Mucosa of descending colon (tissue), 3 donors: ENCODE results near the gene SLC12A7. TPM values are rescaled to one million over a fixed set of nuclear protein-coding genes. Genes with fewer than 3 reads are reported as not detected.

Source experiments
- ATAC-seq: fragments of 200-7000 bp; cut with Tn5 transposase; one replicate; pipeline ENCODE4 v1.9.1; 2020; ENCODE audit warnings: mild to moderate bottlenecking, moderate library complexity
- DNase-seq, 3 donors: peaks; one replicate each; pipeline ENCODE4 v3.0.0-alpha.2; 2020
- H3K36me3 ChIP-seq: fragments of 200-600 bp; one replicate; pipeline ENCODE4 v1.8.0; 2021; ENCODE audit warnings: low read depth, mild to moderate bottlenecking
- H3K4me1 ChIP-seq: fragments of 200-600 bp; one replicate; pipeline ENCODE4 v1.8.0; 2021; ENCODE audit warnings: low read depth, mild to moderate bottlenecking
- H3K4me3 ChIP-seq: fragments of 200-600 bp; one replicate; pipeline ENCODE4 v1.8.0; 2021; ENCODE audit warnings: mild to moderate bottlenecking
- H3K9me3 ChIP-seq: fragments of 200-600 bp; one replicate; pipeline ENCODE4 v1.8.0; 2021; ENCODE audit warnings: mild to moderate bottlenecking
- intact Hi-C, 2 donors: fragments of 100-400 bp; cut with DNase I in 1 of 2; cut with micrococcal nuclease in 1 of 2; formaldehyde crosslinking; loops; one replicate each; pipeline versions ENCODE4 v1.11.0 to v1.11.1; 2022; cut with DNase I, micrococcal nuclease
- total RNA-seq, 3 donors: library from RNA; stranded (reverse); fragmentation: NEBNext Ultra II Directional in 2 of 3; extraction: Animal tissue kit (Norgen Biotek cat#: 25700) in 2 of 3; gene quantifications; one replicate each; pipeline versions ENCODE4 v1.2.1 to v1.2.4, GENCODE V29; 2021 to 2023
- TF ChIP-seq, protein P1 (sequence below): fragments of 200-600 bp; IDR thresholded peaks from one replicate; pipeline ENCODE4 v1.8.0; 2022; ENCODE audit warnings: antibody characterized with exemption, mild to moderate bottlenecking
- donor health status: DM: no; HTN: no; CAD: no; lungs with moderate emphysema.
- donor health status: DM: no; HTN: no; CAD: no.
- donor health status: DM: no; HTN: yes; CAD: no.

The SLC12A7 gene
- total RNA-seq, 3 donors from 2014 or later = 80.5 to 97.4 (median 94.1) TPM

GRCh38 chr5:1033178-1033577, 78.7 kb downstream of the SLC12A7 start:
- H3K4me1 ChIP-seq = no peaks in the 10 kb centered on the region
- H3K4me3 ChIP-seq = no peak overlapping the region
- no peaks in the 10 kb centered on the region for H3K36me3 ChIP-seq
- ATAC-seq (no peak), DNase-seq (no peak)
- intact Hi-C loops = no loop called here
- TF ChIP-seq, protein P1, sequence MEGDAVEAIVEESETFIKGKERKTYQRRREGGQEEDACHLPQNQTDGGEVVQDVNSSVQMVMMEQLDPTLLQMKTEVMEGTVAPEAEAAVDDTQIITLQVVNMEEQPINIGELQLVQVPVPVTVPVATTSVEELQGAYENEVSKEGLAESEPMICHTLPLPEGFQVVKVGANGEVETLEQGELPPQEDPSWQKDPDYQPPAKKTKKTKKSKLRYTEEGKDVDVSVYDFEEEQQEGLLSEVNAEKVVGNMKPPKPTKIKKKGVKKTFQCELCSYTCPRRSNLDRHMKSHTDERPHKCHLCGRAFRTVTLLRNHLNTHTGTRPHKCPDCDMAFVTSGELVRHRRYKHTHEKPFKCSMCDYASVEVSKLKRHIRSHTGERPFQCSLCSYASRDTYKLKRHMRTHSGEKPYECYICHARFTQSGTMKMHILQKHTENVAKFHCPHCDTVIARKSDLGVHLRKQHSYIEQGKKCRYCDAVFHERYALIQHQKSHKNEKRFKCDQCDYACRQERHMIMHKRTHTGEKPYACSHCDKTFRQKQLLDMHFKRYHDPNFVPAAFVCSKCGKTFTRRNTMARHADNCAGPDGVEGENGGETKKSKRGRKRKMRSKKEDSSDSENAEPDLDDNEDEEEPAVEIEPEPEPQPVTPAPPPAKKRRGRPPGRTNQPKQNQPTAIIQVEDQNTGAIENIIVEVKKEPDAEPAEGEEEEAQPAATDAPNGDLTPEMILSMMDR = no peak
- H3K9me3 ChIP-seq = no peaks in the 10 kb centered on the region

DNA sequence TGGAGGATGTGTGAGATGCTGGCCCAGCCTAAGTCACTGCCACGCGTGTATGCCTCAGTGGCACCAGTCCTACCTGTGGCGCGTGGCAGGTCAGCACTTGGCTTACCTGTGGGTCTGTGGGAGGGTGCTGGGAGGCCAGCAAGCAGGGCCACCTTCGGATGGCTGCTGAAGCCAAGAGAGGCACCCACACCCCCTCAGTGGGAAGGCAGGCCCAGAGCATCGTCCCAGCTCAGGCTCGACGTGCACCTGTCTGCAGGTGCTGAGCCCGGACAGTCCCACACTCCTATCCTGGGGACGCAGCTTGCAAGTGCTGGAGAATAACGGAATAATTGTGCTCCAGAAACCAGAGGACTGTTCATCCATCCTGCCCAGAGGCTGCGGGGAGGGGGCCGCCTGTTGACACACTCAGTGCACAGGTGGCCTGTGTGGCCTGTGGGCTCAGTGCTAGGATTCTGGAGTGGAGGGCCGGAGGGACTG, 79.3 kb downstream of the SLC12A7 start:
- ATAC-seq = no peak
- TF ChIP-seq, protein P1 = no peak
- intact Hi-C loops = no loop called here
- no peak for DNase-seq
- Histone ChIP-seq H3K9me3 (no peaks in the 10 kb centered on the region), H3K36me3 (no peaks in the 10 kb centered on the region), H3K4me3 (no peak overlapping the region), H3K4me1 (no peaks in the 10 kb centered on the region)

DNA sequence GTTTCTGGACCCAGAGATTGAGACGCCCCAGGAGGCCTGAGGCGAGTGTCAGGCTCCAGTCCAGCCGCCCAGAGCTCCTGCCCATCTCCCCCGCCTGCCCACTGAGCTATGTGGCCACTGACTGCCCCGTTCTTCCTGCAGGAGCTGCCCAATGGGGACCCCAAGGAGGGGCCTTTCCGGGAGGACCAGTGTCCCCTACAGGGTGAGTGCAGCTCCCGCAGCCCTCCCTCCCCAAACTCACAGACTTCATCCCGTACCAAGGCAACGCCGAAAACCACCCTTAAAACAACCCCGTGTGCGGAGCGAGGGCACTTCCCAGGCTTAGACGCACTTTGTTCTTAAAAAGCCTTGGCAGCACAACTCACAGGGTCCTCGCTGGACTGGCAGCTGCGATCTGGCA, 79.9 kb downstream of the SLC12A7 start:
- intact Hi-C loops = no loop called here
- DNase-seq = no peak
- no peak for ATAC-seq
- Histone ChIP-seq H3K36me3 (no peaks in the 10 kb centered on the region), H3K4me3 (no peak overlapping the region), H3K9me3 (no peaks in the 10 kb centered on the region), H3K4me1 (no peaks in the 10 kb centered on the region)
- TF ChIP-seq, protein P1 = no peak

DNA sequence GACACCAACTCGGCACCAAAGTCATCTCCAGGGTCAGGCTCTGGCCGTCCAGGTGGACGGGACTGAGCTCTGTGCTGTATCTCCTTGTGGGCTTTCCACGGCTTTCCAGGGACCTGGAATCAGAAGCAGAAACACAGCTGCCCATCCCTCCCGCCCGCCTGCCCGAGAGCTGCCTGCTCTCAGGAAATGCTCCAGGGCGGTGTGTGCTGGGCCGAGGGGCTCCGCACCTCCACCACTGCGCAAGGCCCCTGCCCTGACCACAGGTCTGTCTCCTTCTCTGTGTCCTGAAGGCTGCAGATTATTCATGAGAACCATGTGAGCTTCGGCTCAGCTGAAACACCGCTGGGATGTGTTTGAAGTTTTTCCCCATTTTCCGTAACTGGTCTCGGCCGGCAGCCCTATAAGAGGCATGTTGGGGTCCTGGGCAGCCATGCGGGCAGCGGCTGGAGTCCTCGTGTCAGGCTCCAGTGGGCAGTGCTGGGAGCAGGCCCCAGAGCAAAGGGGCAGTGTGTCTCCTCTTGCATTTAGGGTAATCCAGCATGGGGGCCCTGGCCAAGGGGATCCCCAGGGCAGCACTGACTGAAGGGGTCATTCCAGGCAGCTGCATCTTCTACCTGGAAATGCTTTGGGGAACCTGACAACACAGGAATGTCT, 80.4 kb downstream of the SLC12A7 start:
- ATAC-seq = no peak
- Histone ChIP-seq H3K4me1 (no peaks in the 10 kb centered on the region), H3K9me3 (no peaks in the 10 kb centered on the region), H3K36me3 (no peaks in the 10 kb centered on the region), H3K4me3 (no peak overlapping the region)
- TF ChIP-seq, protein P1 = no peak
- intact Hi-C loops = no loop called here
- DNase-seq = no peak

- intact Hi-C loops = no loop called here
- Histone ChIP-seq H3K9me3 (no peaks in the 10 kb centered on the region), H3K36me3 (no peaks in the 10 kb centered on the region), H3K4me1 (no peaks in the 10 kb centered on the region), H3K4me3 (no peak overlapping the region)
- TF ChIP-seq, protein P1 = no peak
- DNase-seq (no peak), ATAC-seq (no peak)
Measured at GRCh38 chr5:1030801-1031271, 81.0 kb downstream of the SLC12A7 start.
